Stimulated activated CD4-positive, alpha-beta T cell treated with anti-CD3 and anti-CD28 coated beads, Interleukin-2, amount 100 ng/mL, for 24 hours (primary cell): ENCODE measurements around the gene KIAA0232.
A peak's percentile ranks its signal among the peaks of the same experiment; 100 is the strongest.
"Not testable (repeated sequence)": the region's sequence is repeated elsewhere in the genome, so short reads cannot be mapped to it uniquely, and the experiment has no call there.

Experiments used
- DNase-seq, 2 donors: peaks; one replicate each; pipeline ENCODE4 v3.0.0-alpha.2; 2020

Gene KIAA0232

GRCh38 chr4:6776920-6777635 is 5.4 kb upstream of the KIAA0232 start:
- DNase-seq = no peak

DNA sequence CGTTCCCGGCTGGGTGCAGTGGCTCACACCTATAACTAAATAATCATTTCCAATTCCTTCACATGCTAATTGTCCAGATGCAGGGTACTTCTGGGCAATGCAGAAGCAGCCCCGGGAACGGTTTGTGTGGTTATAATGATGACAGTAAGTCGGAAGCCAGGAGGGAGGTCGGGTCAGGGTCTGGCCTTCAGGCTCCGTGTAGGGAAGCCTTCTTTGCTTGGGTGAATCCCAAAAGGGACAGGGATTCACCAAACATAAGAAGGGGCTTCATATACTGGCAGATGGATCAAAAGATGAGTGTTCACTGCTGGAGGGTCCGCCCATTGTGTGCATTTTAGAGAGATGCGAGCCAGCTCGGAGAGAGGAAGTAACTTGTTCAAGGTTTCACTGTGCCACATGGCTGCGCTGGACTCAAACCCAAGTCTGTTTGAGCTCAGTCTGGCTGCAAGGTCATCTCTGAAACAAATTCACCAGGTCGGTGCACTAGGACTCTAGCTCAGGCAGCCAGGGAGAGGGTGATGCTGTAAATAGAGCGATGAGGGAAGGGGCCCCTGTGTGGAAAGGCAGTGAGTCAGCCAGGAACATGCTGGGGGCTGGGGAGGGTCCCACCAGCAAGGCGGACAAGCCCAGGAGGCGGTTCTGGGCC is 4.8 kb upstream of the KIAA0232 start:
- no peak for DNase-seq

DNA sequence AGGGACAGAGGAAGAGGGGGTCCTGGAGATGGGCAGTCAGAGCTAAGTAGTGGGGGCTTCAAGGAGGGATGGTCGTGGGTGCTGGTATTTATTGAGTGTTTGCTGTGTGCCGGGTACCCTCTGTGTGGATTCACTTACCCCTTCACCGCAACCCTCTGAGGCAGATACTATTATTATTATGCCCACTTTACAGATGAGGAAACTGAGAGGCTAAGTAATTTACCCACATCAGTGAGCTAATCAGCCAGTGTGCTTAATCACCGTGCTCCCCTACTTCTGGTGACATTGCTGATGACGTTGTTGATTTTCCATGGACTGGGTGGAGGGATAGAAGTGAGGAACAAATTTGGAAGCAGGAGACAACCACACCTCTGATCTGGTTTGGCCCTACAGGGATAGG is 4.1 kb upstream of the KIAA0232 start:
- no peak for DNase-seq

- no peak for DNase-seq
Observed at GRCh38 chr4:6779667-6780565, 2.6 kb upstream of the KIAA0232 start.

DNA sequence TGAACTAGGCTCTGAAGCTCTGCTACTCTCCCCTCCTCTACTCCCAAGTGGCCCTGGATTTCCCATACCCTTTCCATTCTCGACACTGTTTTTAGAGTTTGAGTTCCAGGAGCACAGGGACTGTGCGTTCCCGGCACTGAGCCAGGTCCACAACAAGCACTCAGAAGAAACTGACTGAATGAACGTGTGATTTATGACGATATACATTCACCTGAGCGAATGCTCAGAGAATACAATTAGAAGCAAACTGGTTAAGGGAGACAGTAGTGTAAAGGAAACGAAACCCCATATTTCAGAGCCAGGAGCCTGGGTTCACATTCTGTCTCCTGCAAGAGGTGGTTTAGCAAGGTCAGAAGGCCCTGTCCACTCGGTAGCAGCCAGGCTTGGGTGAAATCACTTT is 1.4 kb upstream of the KIAA0232 start:
- no peak for DNase-seq

- DNase-seq = no peak
Observed at GRCh38 chr4:6781561-6781960, 966 bp upstream of the KIAA0232 start.

DNA sequence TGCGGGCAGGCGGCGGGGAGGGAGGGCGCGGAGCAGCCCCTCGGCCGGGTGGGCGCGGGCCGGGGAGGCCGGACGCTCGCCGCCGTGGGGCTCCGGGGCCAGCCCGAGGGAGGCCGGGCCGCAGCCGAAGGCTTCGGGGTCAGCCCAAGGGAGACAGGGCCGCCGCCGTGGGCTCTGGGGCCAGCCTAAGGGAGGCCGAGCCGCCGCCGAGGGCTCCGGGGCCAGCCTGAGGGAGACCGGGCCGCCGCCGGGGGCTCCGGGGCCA is 251 bp downstream of the KIAA0232 start:
- no peak for DNase-seq

DNA sequence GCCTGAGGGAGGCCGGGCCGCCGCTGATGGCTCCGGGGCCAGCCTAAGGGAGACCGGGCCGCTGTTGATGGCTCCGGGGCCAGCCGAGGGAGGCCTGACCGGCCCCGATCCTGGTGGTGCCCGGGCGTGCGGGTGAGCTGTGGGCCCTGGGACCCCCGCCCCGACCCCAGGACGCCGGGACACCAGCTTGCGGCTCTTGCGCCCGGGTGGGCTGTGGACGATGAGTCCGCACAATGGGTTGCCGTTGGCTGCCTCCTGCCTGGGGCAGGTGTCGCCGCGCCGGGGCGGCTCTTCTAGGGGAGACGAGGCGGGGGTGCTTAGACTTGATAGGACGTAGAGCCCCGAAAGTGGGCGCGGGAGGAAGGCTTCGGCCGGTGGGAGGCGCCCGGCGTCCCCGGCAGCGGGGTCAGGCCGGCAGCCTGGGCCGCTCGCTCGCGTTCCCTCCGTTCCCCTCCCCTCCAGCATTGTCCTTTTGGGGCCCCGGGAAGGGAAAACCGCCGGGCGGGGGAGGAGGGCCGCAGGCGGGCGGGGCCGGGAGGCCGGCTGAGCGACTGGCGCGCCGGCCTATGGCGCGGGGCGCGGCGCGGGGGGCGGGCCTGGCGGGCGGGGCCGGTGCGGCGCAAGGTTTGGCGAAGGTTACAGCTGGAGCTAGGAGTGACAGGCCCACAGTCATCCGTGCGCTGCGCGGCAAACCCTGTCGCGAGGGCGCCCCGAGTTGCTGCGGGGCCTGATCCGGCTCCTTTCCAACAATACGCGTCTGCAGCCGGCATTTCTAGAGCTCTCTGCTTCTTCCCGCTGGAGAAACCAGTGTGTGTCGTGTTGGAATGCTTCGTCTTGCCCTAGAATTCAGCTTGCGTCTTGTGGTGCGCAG is 819 bp downstream of the KIAA0232 start:
- DNase-seq = peak; percentile 89 to 91

DNA sequence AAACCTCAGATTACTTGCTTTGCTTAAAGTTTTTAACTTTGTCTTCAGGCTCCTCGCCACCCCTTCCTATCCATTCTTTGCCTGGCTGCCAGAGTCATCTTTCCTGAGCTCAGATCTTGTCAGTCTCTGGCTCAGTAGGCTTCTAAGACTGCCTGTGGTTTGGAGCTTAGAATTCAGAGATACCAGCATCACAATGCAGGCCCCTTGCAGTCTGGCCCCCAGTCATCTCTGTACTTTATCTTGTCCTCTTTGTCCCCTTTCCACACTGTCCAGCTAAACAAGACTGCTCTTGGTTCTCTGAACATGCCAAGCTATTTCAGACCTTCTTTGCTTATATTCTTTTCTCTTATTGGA is 3.0 kb downstream of the KIAA0232 start:
- DNase-seq = no peak

DNA sequence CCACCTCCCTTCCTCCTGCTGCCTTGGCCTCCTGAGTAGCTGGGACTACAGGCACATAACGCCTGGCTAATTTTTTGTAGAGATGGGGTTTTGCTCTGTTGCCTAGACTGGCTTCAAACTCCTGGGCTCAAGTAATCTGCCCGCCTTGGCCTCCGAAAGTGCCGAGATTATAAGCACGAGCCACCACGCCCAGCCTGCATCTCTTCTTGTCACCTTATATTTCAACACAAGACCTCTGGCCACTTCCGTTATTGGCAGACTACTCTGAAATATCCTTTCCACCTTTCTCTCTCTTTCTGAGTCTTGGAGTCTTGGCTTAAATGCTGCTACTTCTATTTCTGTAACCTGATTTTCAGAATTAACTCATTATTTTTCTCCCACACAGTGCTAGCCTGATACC is 5.6 kb downstream of the KIAA0232 start:
- DNase-seq = no peak

DNA sequence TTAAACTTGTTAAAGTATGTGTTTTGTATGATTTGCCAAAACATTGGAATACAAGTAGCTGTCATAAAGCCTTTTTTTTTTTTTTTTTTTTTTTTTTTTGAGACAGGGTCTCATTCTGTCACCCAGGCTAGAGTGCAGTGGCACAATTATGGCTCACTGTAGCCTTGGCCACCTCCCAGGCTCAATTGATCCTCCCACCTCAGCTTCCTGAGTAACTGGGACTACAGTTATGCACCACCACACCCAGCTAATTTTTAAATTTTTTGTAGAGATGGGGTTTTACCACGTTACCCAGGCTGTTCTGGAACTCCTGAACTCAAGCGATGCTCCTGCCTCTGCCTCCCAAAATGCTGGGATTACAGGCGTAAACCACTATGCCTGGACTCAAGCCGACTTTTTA is 8.7 kb downstream of the KIAA0232 start:
- DNase-seq = not testable (repeated sequence)

- not testable (repeated sequence) for DNase-seq
Observed at GRCh38 chr4:6791796-6792195, 9.3 kb downstream of the KIAA0232 start.

DNA sequence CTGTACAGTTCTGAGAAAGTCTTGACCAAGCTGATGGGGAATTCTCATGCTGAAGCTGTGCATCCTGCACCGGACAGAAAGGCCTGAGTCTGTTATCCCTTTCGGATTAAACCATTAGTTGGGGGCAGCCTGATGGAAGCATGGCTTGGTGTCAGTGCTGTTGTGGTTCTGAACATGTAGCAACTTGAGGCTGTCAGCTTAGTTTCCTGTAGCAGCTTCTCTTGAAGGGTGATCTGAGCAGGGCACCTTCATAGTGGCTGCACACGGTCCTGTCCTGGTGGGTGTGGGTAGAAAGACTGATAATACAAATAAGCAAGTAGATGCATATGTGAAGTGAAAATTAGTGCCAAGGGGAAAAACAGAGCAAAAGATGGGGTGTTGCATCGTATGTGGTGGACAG is 11.7 kb downstream of the KIAA0232 start:
- DNase-seq = no peak

DNA sequence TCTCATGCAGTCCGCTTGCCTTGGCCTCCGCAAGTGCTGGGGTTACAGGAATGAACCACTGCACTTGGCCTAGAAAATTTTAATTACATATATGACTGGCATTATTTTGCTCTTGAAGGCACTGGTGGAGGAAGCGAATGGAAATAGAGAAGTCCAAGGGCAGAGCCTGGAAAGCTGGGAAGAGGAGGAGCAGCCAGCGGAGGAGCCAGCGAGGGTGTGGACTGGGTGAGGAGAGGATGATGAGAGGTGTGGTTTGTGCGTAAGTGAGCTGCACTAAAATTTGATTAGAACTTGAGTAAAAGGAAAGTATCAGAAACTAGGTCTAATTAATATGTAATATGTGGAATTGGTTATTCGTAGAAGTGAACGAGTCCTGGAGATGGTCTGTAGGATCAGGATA is 13.3 kb downstream of the KIAA0232 start:
- DNase-seq = no peak

DNA sequence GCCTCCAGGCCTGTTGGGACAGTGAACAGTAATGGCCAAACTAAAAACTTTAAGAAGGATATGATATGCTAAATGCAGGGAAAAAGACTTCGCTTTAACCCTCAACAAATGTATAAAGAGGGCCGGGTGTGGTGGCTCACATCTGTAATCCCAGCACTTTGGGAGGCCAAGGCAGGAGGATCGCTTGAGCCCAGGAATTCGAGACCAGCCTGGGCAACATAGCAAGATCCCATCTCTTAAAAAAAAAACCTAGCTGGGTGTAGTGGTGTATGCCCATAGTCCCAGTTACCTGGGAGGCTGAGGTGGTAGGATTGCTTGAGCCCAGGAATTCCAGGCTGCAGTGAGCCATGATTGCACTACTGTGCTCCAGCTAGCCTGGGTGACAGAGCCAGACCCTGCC is 14.8 kb downstream of the KIAA0232 start:
- not testable (repeated sequence) for DNase-seq

GRCh38 chr4:6799091-6799490 is 16.6 kb downstream of the KIAA0232 start:
- no peak for DNase-seq

- no peak for DNase-seq
Observed at GRCh38 chr4:6802025-6802424, 19.5 kb downstream of the KIAA0232 start.

GRCh38 chr4:6802626-6803025 is 20.1 kb downstream of the KIAA0232 start:
- no peak for DNase-seq

GRCh38 chr4:6803246-6803645 is 20.7 kb downstream of the KIAA0232 start:
- DNase-seq = no peak

DNA sequence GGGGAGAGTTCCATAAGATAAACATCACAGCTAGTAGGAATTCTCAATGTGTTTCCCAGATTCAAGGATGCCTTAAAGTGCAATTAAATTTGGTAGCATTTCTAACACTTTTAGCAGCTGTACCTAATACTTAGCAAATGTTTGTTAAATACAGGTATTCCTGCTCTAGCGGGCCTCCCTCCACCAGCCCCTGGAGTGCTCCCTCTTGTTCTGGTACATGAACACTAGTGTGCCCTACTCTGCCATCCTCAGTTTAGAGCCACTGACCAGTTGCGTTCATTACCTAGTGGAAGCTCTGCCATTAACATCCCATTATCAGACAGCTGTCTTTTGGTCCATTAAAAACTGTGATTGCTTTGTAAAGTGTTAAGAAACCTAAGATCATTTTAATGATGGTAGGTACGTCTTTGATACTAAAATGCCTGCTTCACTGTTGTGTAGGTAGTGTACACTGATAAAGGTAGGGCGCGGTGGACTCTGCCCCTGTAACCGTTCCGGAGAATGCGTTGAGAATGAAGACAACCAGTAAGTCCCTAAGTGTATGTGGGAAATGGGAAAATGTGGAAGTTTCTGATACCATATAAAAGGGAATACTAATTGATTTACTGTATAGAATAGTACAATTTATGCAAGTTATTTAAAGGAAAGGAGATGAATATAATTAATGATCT is 21.7 kb downstream of the KIAA0232 start:
- DNase-seq = no peak

DNA sequence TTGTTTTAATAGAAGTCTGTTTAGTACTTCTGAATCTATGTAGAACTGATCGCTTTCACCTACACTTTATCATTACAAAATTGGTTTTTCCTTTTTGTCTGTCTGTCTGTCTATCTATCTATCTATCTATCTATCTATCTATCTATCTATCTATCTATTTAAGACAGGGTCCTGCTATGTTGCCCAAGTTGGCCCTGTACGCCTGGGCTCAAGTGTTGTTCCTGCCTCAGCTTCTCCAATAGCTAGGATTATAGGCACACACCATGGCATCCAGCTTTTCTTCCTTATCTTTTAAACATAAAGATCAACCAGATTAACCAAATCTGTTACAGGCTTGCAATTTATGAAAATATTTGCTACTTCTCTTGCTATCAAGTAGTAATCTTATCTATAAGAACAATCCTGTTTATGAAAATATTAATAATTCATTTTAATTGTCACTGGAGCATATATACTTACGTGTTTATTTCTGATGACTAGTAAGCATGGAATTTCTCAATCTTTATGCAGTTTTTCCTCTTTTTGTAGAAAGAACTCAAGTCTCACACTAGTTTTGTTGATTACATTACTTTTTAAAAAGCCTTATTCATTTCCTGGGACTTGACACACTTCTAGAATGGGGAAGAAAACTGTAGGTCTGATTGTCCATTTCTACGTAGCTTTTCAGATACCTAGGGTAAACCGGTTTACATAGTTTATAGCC is 24.5 kb downstream of the KIAA0232 start:
- no peak for DNase-seq

- no peak for DNase-seq
Observed at GRCh38 chr4:6808259-6808658, 25.7 kb downstream of the KIAA0232 start.
